Right cardiac atrium (tissue), 5 donors: ENCODE results near the gene HRCT1. TPM values are rescaled to one million over a fixed set of nuclear protein-coding genes. Genes with fewer than 3 reads are reported as not detected.
"Not testable (repeated sequence)": the region's sequence is repeated elsewhere in the genome, so short reads cannot be mapped to it uniquely, and the experiment has no call there.

Experiments used
- ATAC-seq, 2 donors: fragments of 200-7000 bp; cut with Tn5 transposase; one replicate each; pipeline versions ENCODE4 v1.8.0 to v1.9.1; 2020; ENCODE audit warnings: moderate library complexity in 2 of 2, mild to moderate bottlenecking in 1 of 2
- DNase-seq, 3 donors: peaks; one replicate each; pipeline ENCODE4 v3.0.0-alpha.2; 2020
- H3K27ac ChIP-seq: one replicate; pipeline ENCODE4 v1.5.1; 2013; ENCODE audit warnings: mild to moderate bottlenecking, low read length, control low read depth, moderate library complexity
- H3K27me3 ChIP-seq: one replicate; pipeline ENCODE4 v1.6.1; 2013; ENCODE audit not compliant: control insufficient read depth, insufficient read depth
- H3K4me1 ChIP-seq: one replicate; pipeline ENCODE4 v1.6.1; 2013; ENCODE audit warnings: low read length; ENCODE audit not compliant: control insufficient read depth, insufficient read depth
- H3K4me3 ChIP-seq: one replicate; pipeline ENCODE4 v1.5.1; 2013; ENCODE audit warnings: low read length, control low read depth
- H3K9me3 ChIP-seq: one replicate; pipeline ENCODE4 v1.6.1; 2013; ENCODE audit warnings: low read length; ENCODE audit not compliant: control insufficient read depth
- WGBS: extraction: QIAGEN DNeasy Blood & Tissue Kit; methylation state at CpG from one replicate; pipeline ENCODE4 v1.1.7; 2013; 5-methylcytosine and 5-hydroxymethylcytosine counted together
- intact Hi-C, 4 donors: fragments of 100-400 bp; cut with DNase I; formaldehyde crosslinking; loops; one replicate each; pipeline versions ENCODE4 v1.11.0 to v1.14.0; 2022 to 2023
- polyA plus RNA-seq: library from polyadenylated mRNA; stranded (reverse); fragments of 200-250 nt; gene quantifications from one replicate; pipeline ENCODE4 v1.2.3, GENCODE V29; 2013
- total RNA-seq, 4 donors: library from RNA; stranded (reverse); fragmentation: NEBNext Ultra II Directional; extraction: Animal tissue kit (Norgen Biotek cat#: 25700); gene quantifications; one replicate each; pipeline ENCODE4 v1.2.1, GENCODE V29; 2021
- donor health status: healthy with polysubstance abuse.
- donor health status: DM: no; HTN: yes; CAD: no.
- donor health status: DM: no; HTN: no; CAD: no.
- donor health status: DM: no; HTN: yes; CAD: no; lungs with severe emphysema.
- donor health status: DM: yes; HTN: yes; CAD: no.

The HRCT1 gene
- total and polyA plus RNA-seq, 5 donors, result 2.0 to 5.9 (median 4.5) TPM

GRCh38 chr9:35867538-35867937 is 38.5 kb upstream of the HRCT1 start:
- 94% methylated on average over 4 of the region's 4 CpGs for WGBS
- Histone ChIP-seq H3K27me3 (no peaks in the 10 kb centered on the region), H3K27ac (no peak overlapping the region), H3K4me3 (no peak overlapping the region), H3K9me3 (no peaks in the 10 kb centered on the region), H3K4me1 (no peaks in the 10 kb centered on the region)
- intact Hi-C loops, result no loop called here
- DNase-seq (no peak), ATAC-seq (no peak)

- no peak for DNase-seq
- no peak overlapping the region for H3K4me3 ChIP-seq
- 76% methylated on average over 2 of the region's 2 CpGs for WGBS
- no peak for ATAC-seq
- H3K9me3 ChIP-seq, result no peaks in the 10 kb centered on the region
- no peak overlapping the region for H3K27ac ChIP-seq
- intact Hi-C loops, result no loop called here
- H3K4me1 ChIP-seq, result no peaks in the 10 kb centered on the region
- no peaks in the 10 kb centered on the region for H3K27me3 ChIP-seq
Measured at GRCh38 chr9:35868933-35869332, 37.1 kb upstream of the HRCT1 start.

GRCh38 chr9:35869621-35870216 is 36.3 kb upstream of the HRCT1 start:
- Histone ChIP-seq H3K27me3 (no peaks in the 10 kb centered on the region), H3K4me3 (no peak overlapping the region), H3K9me3 (no peaks in the 10 kb centered on the region), H3K4me1 (no peaks in the 10 kb centered on the region), H3K27ac (no peak overlapping the region)
- ATAC-seq (peak in 1 of 2 donors; percentile 34), DNase-seq (no peak)
- intact Hi-C loops, result no loop called here
- 88% methylated on average over 19 of the region's 19 CpGs for WGBS

GRCh38 chr9:35870351-35870923 is 35.6 kb upstream of the HRCT1 start, which contains the start of gene OR13J1:
OR13J1 (minus strand) TSS chr9:35870401; CDS start chr9:35870401, 0 bp downstream.
- intact Hi-C loops, result no loop called here
- no peaks in the 10 kb centered on the region for H3K27me3 ChIP-seq
- WGBS, result 90% methylated on average over 8 of the region's 8 CpGs

GRCh38 chr9:35871545-35871944 is 34.5 kb upstream of the HRCT1 start:
- H3K4me1 ChIP-seq, result no peaks in the 10 kb centered on the region
- intact Hi-C loops, result no loop called here
- no peak overlapping the region for H3K4me3 ChIP-seq
- H3K9me3 ChIP-seq, result no peaks in the 10 kb centered on the region
- H3K27me3 ChIP-seq, result no peaks in the 10 kb centered on the region
- DNase-seq, result no peak
- no peak for ATAC-seq
- WGBS, result 77% methylated on average over 3 of the region's 3 CpGs
- no peak overlapping the region for H3K27ac ChIP-seq

More at GRCh38 chr9:35870351-35870923, 35.6 kb upstream of the HRCT1 start, which contains the start of gene OR13J1:
- Histone ChIP-seq H3K4me1 (no peaks in the 10 kb centered on the region), H3K27ac (no peak within 1 kb of the TSS), H3K4me3 (no peak within 1 kb of the TSS), H3K9me3 (no peaks in the 10 kb centered on the region)
- ATAC-seq (no peak), DNase-seq (no peak)

GRCh38 chr9:35872505-35872904 is 33.5 kb upstream of the HRCT1 start:
- Histone ChIP-seq H3K27me3 (no peaks in the 10 kb centered on the region), H3K4me3 (no peak overlapping the region), H3K9me3 (no peaks in the 10 kb centered on the region), H3K27ac (no peak overlapping the region), H3K4me1 (no peaks in the 10 kb centered on the region)
- intact Hi-C loops, result no loop called here
- ATAC-seq (no peak), DNase-seq (no peak)
- 72% methylated on average over 3 of the region's 3 CpGs for WGBS

- Histone ChIP-seq H3K4me3 (no peak overlapping the region), H3K4me1 (no peaks in the 10 kb centered on the region), H3K9me3 (no peaks in the 10 kb centered on the region), H3K27ac (no peak overlapping the region), H3K27me3 (no peaks in the 10 kb centered on the region)
- intact Hi-C loops, result loop anchor here (2.0 to 5.0 kb wide), 3 partner anchors 56 to 92 kb away; partner anchors contain the start of gene NPR2 (in 4 of the 4)
- WGBS, result 2% methylated on average over 4 of the region's 4 CpGs
- ATAC-seq (peak; percentile 79 to 84), DNase-seq (peak; percentile 87 to 95 (median 91))
Measured at GRCh38 chr9:35882263-35882848, 23.6 kb upstream of the HRCT1 start.

GRCh38 chr9:35882996-35883395 is 23.0 kb upstream of the HRCT1 start:
- ATAC-seq, result no peak
- Histone ChIP-seq H3K27ac (no peak overlapping the region), H3K27me3 (no peaks in the 10 kb centered on the region), H3K4me3 (no peak overlapping the region), H3K4me1 (no peaks in the 10 kb centered on the region), H3K9me3 (no peaks in the 10 kb centered on the region)
- intact Hi-C loops, result loop anchor here (2.0 to 5.0 kb wide), 3 partner anchors 56 to 92 kb away; partner anchors contain the start of gene NPR2 (in 4 of the 4)
- WGBS, result 69% methylated on average over 3 of the region's 3 CpGs
- DNase-seq, result no peak

- intact Hi-C loops, result loop anchor here in 2 of 4 donors (5.0 kb wide), 1 partner anchor 93 kb away; the partner anchor contains the start of gene NPR2 (in 2 of the 2)
- 84% methylated on average over 3 of the region's 3 CpGs for whole genome bisulfite sequencing
- H3K27me3 ChIP-seq, H3K27ac ChIP-seq, H3K4me1 ChIP-seq, H3K4me3 ChIP-seq, H3K9me3 ChIP-seq, ATAC-seq, DNase-seq: not testable (repeated sequence)
Measured at GRCh38 chr9:35884908-35885307, 21.1 kb upstream of the HRCT1 start.

- no peaks in the 10 kb centered on the region for H3K4me1 ChIP-seq
- DNase-seq, result no peak
- intact Hi-C loops, result no loop called here
- H3K27ac ChIP-seq, result no peak overlapping the region
- H3K4me3 ChIP-seq, result no peak overlapping the region
- H3K27me3 ChIP-seq, result no peaks in the 10 kb centered on the region
- WGBS, result 80% methylated on average over 3 of the region's 3 CpGs
- no peaks in the 10 kb centered on the region for H3K9me3 ChIP-seq
- ATAC-seq, result no peak
Measured at GRCh38 chr9:35891646-35892045, 14.4 kb upstream of the HRCT1 start.

GRCh38 chr9:35892051-35892450 is 14.0 kb upstream of the HRCT1 start:
- H3K27ac ChIP-seq, result no peak overlapping the region
- no peaks in the 10 kb centered on the region for H3K4me1 ChIP-seq
- no peak overlapping the region for H3K4me3 ChIP-seq
- no peaks in the 10 kb centered on the region for H3K9me3 ChIP-seq
- ATAC-seq (no peak), DNase-seq (no peak)
- intact Hi-C loops, result no loop called here
- 80% methylated on average over 1 of the region's 1 CpG for WGBS
- H3K27me3 ChIP-seq, result no peaks in the 10 kb centered on the region
